ENCODE data around the gene RFX4. TPM values are rescaled to one million over a fixed set of nuclear protein-coding genes. Genes with fewer than 3 reads are reported as not detected.

RFX4 gene
- total and polyA plus RNA-seq, 2 of the 8 experiments (the other 6 are each of a cell fraction or from before 2014, with no cell fraction given), result 0.06 TPM; not detected in 1

- no peak for TF ChIP-seq CHD7 (IDR thresholded peaks at IDR 0.05; ENCODE audit: insufficient replicate concordance, low read length)
- TF ChIP-seq BRCA1 (IDR thresholded peaks at IDR 0.05; ENCODE audit: low read depth, low read length), result no peak
- no peak for TF ChIP-seq SP4 (IDR thresholded peaks at IDR 0.05; ENCODE audit: low read length)
- no peak for TF ChIP-seq KDM4A (IDR thresholded peaks at IDR 0.05; ENCODE audit: low read depth, low read length, severe bottlenecking)
- TF ChIP-seq ATF3 (IDR thresholded peaks at IDR 0.05; ENCODE audit: insufficient read depth, low read depth, low read length), result no peak
- TF ChIP-seq USF2 (IDR thresholded peaks at IDR 0.05; ENCODE audit: low read length), result no peak
- TF ChIP-seq POLR2AphosphoS5 (IDR thresholded peaks at IDR 0.05; ENCODE audit: low read depth, low read length), result no peak
- TF ChIP-seq NANOG (IDR thresholded peaks at IDR 0.05; ENCODE audit: insufficient read depth, low read depth, low read length, poor library complexity, severe bottlenecking), result no peak
- TF ChIP-seq EZH2 (IDR thresholded peaks at IDR 0.05; ENCODE audit: low read depth, low read length, severe bottlenecking), result no peak
- no peak for TF ChIP-seq MAX (IDR thresholded peaks at IDR 0.05)
Observed at GRCh38 chr12:106671840-106672239, 89.0 kb downstream of the RFX4 start (continued).
